ENCODE data around the gene MBD2.
"Not testable (repeated sequence)": the region's sequence is repeated elsewhere in the genome, so short reads cannot be mapped to it uniquely, and the experiment has no call there.

The MBD2 gene

DNA sequence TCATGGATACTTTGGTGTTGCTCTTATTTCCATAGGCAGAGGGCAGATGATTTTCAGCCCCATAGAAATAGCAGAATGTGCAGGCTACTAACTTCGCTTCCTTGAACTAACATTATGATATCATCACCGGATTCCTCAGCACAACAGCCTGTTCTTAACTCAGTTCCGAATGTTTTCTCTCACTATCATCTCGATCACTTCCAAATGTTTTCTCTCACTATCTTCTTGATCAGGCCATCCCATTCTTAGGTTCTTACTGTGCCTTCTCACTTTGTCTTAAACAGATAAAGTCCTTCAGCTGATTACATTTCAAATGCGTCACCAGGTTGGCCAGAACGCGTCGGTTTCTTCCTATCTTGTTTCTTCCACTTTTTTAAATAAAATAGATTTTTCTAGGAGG, 11.4 kb upstream of the MBD2 start:
- DNase-seq = no peak

DNA sequence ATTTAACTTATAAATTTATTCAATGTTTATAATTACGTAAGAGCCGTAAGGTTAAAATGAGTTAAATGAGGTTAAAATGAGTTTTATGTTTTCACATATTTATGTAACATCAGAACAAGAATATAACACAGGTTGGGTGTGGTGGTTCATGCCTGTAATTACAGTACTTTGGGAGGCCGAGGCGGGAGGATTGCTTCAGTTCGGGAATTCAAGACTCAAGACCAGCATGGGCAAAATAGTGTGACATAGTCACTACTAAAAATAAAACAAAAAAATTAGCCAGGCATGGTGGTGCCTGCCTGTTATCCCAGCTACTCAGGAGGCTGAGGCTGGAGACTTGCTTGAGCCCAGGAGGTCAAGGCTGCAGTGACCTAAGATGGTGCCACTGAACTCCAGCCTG, 9.3 kb upstream of the MBD2 start:
- DNase-seq = no peak

DNA sequence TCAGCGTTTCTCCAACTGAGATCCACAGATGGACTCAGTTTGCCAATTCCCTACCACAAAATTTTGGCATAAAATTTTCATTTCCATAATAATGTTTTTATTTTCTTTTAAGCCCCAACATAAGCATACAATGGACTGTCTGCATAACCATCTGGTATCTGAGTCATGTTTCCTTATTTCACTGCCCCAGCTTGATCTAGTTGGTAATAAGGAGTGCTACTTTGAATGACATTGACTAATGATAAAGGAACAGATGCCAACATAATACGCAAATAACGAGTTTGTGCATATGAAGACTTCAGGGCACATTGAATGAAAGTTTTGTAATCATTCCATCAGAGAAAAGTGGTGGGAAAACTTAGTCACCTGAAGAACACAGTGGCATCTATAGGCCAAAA, 8.8 kb upstream of the MBD2 start:
- DNase-seq = no peak

DNA sequence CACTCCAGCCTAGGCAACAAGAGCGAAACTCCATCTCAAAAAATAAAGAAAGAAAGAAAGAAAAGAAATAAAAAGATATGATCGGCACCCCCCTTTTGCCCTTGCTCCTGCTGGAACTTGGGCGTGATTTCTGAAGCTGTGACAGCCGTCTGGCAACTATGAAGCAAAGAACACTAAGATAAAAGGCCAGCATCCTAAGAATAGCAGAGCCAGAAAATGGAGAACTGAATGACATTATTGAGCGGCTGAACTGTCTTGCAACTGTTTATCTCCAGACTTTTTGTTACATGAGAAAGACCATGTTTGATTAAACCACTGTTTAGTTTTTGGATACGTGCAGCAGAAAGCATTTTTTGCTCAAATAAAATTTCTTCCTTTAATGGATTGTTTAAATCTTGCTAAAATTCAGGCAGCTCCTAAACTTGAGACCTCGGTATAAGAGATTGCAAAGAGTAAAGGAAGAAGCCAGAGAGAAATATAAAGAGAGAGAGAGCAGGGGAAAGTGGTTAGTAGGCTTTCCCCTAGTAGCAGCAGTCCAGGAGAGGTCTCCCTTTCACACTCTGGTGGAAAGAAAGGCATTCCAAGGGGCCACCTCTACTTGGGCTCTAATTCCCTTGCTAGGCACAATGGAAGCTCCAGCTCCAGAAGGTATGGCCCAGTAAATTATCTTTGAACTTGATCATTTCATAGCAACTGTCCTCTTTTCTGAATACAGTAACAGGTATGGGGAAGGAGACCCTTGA, 8.2 kb upstream of the MBD2 start:
- no peak for DNase-seq

DNA sequence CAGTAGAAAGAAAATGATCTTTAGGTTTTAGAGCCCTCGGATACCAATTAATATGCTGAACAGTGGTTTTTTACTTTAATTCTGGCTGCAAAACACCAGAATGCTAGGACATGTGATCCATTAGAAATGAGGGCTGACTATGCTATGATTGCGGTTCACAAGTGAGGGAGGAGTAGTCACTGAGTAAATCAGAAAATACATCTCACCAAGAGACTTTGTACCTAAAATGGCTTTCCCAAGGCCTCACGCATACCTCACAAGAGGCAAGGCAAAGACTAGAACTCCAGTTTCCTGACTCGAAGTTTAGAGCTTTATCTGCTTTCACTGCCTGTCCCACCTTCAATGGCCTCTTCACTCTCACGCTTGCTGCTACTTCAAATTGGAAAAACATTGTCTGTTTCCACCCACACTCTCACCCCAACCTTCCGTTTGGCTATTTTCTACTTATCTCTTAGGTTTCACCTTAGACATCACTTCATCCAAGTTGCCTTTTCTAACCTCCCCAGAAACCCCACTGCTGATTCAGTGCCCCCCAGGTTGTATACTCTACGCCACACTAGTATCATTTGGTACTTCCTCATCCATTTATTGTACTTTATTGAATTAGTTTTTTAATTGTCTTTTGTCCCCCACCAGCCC, 5.1 kb upstream of the MBD2 start:
- peak; percentile 32 for DNase-seq

DNA sequence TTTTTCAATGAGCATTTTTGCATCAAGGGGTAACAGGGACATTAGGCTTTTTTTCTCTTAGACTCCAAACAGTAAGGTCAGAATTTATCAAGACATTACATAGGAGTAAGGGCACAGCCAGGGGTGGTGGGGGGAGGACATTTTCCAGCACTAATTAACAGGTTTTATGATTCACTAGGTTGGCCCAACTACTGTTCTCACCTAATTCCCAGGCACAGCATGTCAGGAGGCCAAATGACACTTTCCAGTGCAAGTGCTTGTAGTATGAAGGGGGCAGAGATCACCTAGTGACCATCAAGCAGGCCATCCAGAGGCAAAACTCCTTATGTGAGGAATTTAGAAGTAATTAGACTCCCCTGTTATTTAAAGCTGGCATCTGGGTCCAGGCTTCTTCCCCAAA, 3.9 kb upstream of the MBD2 start:
- no peak for DNase-seq

DNA sequence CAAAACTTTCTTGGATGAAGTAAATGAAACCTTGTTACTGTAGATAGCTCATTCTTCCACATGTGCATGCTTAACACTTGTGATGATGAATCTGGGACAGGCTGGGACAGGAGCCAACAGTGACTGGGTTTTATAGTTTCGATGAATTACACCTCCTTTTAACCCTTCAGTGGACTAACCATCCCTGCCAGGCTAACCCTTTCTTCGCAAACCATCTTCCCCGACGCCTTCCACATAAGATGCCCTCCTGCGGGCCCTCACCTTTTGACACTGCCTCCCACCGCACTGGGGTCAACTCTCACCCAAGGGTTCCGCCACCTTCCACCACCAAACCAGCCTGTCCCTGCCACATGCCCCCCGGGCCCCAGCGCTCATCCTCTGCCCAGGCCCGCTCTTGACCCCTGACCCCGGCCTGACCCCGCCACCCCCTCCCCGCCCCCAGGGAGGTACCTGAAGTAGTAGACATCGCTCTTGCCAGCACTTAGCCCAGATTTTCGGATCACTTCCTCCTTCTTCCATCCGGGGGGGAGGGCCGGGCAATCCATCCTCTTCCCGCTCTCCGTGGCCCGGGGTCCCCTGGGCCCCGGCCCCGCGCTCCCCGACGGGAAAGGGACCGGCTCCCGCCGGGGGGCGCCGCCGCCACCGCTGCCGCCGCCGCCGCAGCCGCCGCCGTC, 764 bp downstream of the MBD2 start:
- DNase-seq = peak; percentile 74

DNA sequence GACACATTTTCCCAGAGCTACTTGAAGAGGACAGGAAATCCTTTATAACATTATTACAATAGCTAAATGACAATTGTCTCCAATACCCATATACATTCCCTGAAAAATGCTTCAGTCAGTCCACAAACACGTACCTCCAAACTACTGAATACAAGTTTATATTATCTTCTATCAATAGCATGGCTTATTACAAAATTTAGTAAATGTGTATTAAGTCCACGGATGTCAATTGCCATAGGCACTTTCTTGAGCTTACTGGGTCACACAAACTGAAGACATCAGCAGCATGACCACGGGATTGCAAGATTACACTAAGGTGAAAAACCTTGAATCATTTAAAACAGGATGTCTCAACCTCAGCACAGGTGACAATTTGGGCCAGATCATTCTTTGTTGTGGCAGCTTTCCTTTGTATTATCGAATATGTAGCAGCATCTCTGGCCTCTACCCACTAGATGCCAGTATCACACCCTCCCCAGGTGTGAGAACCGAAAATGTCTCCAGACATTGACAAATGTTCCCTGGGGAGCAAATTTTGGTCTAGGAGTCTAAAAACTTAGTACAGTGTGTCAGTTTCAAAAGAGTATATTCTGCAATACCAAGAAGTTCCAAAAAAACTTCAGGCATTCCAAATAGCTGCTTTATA, 1.4 kb downstream of the MBD2 start:
- peak; percentile 50 for DNase-seq

DNA sequence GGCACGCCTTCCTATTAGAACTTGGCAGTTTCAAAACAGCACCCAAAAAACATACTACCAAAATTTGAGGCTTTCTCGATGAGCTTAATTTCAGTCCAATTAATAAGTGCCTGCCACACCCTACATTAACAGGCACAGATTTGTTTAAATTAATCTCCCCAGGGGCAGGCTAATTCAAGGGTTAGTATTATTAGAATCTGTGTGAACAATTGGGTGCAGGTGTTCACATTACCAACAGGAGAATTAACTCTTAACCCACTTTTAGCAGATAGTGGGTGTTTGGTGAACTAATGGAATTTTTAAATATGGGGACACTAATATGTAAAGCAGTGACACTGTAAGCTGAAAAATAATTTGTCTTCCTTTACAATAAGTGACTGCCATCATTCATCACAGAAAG, 4.1 kb downstream of the MBD2 start:
- DNase-seq = no peak

DNA sequence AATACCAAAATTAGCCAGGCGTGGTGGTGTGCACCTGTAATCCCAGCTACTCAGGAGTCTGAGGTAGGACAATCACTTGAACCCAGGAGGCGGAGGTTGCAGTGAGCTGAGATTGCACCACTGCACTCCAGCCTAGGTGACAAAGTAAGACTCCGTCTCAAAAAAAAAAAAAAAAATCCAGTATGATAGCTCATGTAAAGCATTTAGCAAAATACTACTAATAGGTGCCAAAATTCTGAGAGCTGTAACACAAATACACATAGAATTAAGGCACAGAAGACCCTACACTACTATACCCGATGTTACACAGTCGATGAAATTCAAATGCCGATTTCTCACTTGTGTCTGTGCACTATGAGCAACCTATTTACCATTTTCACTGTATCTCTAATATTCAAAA, 5.7 kb downstream of the MBD2 start:
- DNase-seq = not testable (repeated sequence)

DNA sequence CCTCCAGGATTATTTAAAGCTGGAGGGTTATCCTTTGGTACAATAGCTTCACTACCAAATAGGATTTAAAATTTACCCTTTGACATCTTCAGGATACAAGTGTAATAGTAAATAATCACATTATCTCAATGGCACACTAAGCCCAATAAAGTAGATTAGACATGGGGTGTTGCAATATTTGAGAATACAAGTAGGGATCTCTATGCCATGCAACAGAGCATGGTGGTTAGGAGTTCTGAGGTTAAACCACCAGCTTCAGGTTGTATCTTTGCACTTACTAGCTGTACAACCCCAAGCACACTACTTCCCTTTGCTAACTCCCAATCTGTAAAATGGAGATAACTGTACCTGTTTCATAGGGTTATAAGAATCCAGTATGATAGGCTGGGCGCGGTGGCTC, 6.2 kb downstream of the MBD2 start:
- DNase-seq = no peak

DNA sequence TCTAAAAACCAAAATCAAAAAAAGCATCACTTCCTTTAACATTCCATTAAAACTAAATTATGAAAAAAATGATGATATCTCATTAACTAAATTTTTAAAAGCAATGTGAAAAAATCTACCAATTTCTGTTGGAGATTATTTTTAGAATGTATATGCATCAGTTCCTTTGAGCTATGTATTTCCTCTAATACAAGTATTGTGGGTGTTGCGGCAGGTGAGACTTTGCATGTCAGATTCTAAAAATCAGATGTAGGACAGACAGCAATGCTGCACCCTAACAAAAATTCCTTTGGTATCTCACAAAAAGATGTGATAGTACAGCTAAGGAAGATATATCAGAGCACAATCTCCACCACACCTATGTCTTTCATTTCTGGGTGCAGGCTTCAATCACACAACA, 6.8 kb downstream of the MBD2 start:
- no peak for DNase-seq

DNA sequence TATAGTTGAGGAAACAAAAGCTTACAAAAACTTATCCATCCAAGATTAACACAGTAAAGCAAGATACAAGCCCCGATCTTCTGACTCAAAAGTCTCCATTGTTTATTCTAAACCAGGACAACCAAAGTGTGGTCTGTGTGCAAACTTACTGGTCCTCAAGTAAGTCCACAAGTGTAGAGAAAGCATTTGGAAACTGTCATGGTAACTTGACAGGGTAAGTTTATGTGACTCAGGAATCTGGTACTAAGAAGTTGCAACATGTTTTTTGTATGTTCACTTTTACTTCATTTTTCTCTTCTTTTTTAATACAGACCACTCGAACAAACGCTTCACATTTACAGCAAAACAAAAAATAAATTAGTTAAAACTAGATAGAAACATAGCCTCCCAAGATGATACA, 9.4 kb downstream of the MBD2 start:
- DNase-seq = no peak

DNA sequence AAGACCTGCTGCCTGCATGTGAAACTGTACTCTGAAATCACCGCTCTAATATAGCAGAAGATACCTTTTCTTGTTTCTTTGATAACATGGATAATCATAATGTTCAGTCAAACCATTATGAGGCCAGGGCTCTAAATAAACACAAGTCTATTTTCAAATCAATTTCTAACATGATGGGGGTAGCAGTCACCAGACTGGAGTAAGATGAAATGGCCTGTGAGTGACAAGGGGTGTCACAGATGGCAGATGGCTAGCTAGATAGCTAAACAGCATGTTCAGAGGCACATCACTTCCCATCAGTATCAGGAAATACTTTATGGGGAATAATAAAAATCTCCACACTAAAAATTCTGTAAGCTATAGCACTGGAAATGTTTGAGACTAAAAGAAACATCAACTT, 14.0 kb downstream of the MBD2 start:
- DNase-seq = no peak

DNA sequence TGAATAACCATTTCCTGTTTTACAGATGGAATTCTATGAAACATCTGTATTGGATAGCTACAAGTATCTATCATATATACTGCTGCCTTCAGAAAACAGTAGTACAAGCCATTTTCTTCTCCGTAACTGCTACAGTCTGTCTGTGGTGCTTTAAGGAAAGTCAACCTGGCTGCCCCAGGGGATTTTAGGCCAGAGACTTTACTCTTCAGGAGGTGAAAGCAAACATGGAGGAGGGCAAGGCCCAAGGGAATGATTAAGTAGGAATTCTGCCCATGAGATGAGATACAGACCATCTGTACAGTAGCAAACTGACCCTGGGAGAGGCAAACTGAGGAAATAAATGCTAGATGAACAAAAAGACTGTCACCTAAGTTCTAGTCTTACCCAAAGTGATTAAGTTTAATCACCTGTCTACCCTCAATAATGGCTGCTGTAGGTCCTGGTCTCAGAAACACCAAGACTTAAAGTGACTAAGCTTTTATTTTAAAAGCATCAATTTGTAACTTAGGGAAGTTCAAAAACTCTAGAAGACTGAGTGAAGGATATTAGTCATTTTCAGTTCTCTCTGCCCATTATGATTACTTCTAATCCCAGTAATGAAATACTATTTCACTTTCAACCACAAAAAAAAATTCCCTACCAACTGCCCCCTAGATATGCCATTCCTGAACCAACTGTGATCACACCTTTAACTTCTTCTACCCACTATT, 14.8 kb downstream of the MBD2 start:
- DNase-seq = no peak

DNA sequence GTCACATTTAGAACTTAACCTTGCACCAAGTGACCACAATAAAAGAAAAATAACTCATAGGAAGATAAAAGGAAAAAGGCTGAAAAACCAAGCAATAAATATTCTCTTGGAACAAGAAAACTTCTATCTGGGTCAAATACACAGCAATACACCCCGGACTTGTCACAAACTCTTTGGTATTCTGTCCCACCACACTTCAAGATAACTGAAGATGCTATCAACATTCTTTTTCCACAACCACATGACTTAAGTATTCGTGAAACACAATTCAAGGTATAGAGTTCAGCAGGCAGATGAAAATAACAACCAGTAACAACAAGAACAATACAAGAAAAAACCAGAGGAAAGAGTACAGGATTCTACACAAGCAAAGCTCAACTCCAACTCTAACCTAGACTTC, 18.0 kb downstream of the MBD2 start:
- DNase-seq = no peak

DNA sequence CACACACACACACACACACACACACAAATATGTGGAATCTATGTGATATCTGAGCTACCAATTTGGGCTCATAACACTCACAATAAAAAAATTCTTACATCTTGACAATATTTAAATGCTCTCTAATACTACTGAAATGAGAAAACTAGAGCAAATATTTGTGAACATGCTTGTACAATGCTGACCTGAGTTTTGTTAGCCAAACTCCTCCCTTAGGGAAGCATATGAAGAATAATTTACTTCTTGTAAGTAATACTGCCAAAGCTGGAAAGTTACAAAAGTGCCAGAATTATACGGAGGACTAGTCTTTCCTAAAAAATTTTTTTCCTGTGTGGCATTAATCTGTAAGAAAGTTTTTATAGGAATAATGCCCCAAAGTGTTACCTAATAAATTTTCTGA, 18.5 kb downstream of the MBD2 start:
- no peak for DNase-seq

DNA sequence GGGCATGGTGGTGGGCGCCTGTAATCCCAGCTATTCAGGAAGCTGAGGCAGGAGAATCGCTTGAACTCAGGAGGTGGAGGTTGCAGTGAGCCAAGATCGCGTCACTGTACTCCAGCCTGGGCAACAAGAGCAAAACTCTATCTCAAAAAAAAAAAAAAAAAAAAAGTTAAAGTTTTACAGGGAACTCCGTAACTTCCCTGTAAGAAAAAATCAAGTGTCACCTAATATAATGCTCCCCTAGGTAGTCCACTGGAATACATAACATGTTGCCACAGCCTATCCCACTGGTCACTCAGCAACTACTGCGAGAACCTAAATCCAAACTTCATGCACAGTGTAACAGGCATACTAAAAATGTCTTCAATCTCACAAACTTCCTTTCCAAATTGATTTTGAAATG, 19.0 kb downstream of the MBD2 start:
- not testable (repeated sequence) for DNase-seq

DNA sequence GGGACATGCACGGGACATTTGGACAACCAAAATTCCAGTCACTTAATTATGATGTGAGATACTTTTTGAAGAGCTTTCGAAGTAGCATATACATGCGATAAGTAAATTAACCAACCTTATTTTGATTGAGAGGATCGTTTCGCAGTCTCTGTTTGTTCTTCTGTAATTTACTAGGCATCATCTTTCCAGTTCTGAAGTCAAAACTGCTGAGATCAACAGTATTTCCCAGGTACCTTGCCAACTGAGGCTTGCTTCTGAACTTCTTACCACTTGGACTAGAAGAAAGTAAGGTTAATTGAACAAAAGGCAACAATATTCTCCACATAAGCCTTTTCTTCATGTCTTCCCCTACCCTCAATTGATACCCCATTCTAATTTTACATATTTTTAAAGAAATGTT, 19.6 kb downstream of the MBD2 start:
- DNase-seq = no peak

DNA sequence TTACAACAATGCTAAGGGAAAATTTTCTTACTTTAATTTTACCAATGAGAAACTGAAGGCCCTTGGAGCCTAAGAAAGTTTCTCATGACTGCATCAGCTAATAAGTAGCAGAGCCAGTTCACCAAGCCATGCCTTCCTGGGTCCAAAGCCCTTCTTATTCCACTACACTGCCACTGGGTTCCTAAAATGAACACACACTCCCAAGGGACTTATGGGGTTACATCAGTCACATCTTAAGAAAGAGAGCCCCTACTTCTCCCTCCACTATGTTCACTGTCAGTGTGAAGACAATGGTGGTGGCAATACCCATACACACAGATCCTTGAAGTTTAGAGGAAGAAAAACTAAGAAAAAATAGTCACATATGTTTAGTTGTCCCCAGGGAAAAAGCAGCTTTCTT, 20.6 kb downstream of the MBD2 start:
- DNase-seq = no peak

DNA sequence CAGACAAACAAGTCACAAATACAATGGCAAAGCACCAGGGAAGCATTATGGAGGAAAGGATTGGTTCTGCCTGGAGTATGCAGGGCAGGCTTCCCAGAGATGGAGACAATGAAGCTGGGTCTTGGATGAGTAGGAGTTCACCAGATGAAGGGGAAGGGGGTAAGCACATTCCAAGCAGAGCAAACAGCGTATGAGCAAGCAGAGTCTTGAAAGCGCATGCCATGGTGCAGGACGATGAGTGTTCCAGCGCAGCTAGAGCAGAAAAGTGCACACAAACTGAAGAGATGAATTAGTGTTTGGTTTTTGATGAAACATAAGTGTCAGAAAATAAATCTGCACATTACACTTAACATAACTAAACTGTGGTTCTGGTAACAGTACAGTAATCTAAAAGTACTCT, 21.6 kb downstream of the MBD2 start:
- DNase-seq = no peak

DNA sequence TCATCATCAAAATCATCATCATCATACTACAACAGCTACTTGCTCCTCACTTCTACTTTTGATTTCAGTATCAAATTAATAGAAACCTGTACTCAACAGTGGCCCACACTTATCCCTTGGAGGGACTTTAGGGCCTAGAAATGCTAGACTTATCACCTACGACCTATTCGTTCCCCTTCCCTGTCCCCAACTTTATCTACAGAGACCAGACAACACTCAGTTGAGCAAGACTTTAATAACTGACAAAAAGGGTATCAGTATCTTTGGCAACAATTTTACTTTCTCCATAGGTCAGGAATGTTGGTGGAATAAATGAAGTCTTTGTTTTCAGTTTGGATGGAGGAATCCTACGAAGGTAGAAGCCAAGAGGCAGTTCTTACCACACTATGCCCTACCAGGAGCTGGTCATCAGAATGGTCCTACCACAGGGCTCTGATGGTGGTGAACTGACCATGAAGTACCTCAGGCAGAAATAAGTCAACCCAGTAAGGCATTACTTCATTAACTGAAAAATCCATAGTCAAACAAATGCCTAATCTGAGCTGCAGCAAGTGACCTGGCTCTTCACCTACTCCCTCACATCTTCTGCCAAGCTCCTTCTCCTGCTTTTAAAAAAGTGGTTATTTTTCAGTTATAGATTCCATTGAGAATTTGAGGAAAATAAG, 26.6 kb downstream of the MBD2 start:
- no peak for DNase-seq

DNA sequence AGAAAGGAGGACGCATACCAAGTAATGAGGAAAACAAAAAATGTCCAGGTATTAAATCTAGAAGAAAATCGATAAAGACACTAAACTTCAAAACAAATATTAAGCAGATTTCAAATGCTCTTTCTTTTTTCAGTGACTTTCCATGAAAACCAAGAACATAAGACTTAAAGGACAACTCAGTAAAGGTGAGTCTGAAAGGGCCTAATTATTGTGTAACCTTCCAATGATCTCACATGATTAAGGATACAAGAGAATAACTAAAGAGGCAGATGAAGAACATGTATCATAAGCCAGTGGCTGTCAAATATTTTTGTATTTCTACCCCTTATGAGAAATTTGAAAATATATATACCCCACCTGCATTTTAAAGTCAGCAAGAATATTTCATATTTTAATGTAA, 30.7 kb downstream of the MBD2 start:
- no peak for DNase-seq
